CD4-positive, alpha-beta T cell treated with Interleukin-17A for 1 hour (primary cell): ENCODE measurements around the gene PKNOX2.

ENCODE experiments used
- DNase-seq: peaks from one replicate; pipeline ENCODE4 v3.0.0-alpha.2; 2020

PKNOX2 gene

DNA sequence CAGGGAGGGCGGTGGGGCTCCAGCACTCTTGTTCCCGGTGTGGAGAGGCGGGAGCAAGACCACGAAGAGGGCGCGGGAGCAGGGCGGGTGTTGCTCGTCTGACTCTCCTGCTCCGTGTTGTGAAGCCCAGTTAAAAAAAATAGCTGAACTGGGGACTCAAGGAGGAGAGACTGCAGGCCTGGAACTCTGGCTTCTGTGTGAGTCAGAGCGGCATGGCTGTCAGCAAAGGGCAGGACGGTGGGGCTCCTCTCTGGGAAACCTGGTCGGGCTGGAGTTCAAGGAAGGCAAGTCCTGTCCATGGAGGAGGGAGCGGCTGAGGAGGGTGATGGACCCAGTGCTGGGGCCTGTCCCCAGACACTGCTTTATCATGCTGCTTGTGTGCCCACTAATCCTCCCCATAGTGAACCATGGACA, 179.2 kb downstream of the PKNOX2 start:
- DNase-seq: no peak

DNA sequence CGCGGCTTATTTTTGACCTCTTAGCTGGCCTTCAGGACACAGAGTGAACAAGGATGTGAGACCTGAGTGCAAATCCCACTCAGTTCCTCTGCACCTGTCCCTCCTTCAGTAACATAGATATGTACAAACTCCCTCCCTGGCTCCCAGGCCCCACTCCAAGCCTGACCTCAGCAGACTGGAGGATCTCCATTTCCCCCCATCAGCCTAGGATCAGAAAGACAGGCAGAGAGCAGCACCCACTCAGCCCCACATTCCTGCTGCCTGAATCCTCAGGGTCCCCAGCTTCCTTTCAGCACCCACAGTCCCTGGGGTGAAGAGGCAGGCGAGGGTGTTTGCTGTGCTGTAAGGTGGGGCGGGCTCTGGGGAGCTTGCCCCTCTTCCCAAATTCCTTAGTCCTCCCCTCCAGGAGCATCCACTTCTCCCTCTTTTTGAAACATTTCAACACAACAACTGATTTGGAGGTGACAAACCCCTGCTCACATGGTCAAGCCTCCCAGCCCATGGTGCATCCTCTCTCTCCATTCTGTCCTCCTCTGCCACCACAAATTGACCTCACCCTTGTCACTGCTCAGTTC, 180.4 kb downstream of the PKNOX2 start:
- no peak for DNase-seq

DNA sequence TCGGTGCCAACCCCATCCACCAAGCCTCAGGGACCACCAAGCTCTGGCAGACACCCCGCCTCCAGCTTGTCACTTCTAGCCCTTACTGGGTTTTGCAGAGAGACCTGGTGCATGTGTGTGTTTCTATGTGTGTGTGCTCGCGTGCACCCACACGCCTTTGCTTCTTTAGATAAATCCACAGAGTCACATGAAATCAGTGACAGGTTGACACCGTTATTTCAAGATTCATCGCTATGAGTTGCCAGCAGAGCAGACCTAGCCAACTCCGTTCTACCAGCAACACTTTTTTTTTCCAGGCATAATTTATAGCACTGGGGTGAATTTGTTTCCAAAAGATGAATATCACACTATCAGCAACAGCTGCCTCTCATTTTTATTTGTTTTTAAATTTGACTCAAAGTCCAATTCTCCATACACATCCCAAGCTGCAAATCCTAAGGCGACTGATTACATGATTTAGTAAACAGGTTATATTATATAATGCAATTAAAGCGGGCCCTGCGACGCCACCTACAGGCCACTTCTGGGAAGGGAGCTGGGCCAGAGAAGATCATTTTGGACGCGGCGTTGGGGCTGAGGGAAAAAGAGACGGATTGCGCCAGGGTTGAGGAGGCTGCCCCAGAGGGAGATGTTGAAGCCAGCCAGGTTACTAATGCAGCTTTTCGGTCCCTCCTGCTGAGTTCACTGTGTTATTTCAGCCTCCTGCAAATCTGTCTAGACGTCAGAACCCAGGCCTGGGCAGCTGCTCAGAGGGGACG, 181.0 kb downstream of the PKNOX2 start:
- DNase-seq: peak; percentile 29

DNA sequence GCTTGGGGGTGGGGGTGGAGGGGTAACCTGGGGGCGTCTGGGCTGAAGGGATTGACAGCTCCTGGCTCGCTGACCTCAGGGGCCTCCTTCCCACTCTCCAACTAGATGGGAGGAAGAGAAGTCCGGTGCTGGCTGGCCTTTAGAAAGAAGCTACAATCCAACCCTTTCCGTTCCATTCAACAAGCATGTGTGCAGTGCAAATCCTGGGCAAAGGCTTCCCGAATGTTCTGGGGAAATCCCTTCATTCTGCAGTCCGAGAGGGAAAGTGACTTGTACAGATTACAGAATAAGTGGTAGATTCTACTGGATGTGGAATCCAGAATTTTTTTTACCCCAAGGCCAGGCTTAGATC, 181.6 kb downstream of the PKNOX2 start:
- no peak for DNase-seq

DNA sequence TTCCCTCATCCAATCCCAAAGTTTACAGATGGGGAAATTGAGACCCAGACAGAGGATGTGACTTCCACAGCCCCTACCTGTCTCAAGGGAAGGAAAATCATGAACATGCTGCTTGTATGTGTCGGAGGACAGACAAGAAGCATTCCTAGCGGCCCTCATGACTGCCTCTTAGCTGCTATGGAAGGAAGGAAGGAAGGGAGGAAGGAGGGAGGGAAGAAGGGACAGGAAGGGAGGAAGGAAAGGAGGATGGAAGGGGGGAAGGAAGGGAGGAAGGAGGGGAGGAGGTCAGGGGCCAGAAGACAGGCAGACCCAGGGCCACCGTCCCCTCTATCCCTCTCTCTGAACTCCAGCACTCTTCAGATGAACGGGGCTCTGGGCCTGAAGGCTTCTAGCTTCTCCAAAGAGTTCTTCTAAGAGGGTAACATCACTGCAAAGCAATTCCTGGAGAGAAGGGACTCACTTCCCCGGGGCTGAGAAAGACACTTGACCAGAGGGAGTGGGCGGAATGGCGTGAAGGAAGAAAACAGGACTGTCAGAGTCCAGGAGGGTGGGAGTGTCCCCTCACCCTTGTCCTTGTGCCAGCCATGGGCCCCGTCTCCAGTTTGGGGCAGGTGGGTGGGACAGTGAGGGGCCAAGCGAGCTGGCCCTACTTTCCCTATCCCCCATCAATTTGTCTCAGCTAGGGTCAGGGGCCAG, 182.2 kb downstream of the PKNOX2 start:
- no peak for DNase-seq

DNA sequence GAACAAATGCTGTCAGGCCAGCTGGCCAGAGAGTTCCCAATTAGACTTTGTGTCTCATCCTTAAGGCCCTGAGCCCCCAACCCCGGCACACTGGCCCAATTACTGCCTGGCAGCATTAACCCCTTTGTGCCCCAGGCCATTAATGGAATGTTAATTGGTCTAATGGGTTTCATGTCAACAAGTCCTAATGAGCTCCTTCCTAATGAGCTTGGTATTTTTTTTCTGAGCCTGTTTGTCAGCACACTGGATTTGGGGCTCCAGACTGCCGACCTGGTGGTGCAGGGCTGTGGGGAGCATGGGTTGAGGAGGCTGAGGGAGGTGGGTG, 182.7 kb downstream of the PKNOX2 start:
- no peak for DNase-seq

DNA sequence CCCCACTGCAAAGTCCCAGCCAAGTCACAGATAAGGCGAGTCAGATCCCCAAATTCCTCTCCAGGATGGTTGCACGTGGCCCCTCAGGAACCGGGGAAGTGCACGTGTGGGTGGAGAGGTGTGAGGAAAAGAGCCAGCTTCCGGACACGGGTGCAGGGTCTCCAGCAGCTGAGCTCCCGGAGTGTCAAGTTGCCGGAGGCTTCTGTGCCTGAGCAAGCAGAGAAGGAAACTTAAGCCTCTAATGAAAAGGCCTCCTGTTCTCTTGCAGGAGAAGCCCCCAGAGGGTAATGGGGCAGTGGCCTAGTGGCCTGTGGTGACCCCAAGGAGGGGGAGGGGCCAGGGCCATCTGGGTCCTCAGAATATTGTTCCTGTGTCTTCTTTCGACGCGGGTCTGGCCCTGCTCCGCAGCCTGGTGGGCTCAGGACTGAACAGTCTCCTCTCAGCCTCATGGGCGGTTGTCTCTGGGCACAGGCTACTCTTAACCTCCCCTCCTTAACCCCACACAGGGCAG, 183.6 kb downstream of the PKNOX2 start:
- no peak for DNase-seq

DNA sequence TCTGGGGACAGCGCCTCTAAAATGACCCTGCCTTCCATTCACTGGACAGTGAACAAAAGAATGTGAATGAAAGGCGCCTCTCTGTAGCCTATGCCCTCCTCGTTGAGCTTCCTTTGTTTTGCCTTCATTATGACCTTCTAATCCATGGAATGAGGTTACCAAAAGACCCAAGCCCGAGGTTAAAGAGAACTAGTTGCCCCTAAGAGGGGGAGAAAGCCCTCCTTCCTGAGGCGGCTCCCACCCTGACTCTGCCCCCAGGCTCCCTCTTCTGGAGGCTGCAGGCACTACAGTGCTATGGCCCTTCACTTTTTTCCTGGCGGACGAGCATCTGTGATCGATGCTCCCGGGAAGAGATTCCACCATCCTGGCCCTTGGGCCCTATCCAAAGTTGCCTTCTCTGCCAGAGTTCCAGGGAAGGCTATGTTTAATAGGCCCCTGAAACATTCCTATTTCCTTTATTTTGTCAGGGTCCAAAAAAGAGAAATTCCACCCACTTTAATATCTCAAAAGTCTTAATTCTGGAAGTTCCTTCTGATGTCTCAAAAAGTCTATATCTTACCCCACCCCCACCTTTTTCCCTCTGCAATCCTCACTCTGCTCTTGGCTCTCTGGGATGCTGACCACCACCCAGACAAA, 184.2 kb downstream of the PKNOX2 start:
- peak; percentile 24 for DNase-seq

DNA sequence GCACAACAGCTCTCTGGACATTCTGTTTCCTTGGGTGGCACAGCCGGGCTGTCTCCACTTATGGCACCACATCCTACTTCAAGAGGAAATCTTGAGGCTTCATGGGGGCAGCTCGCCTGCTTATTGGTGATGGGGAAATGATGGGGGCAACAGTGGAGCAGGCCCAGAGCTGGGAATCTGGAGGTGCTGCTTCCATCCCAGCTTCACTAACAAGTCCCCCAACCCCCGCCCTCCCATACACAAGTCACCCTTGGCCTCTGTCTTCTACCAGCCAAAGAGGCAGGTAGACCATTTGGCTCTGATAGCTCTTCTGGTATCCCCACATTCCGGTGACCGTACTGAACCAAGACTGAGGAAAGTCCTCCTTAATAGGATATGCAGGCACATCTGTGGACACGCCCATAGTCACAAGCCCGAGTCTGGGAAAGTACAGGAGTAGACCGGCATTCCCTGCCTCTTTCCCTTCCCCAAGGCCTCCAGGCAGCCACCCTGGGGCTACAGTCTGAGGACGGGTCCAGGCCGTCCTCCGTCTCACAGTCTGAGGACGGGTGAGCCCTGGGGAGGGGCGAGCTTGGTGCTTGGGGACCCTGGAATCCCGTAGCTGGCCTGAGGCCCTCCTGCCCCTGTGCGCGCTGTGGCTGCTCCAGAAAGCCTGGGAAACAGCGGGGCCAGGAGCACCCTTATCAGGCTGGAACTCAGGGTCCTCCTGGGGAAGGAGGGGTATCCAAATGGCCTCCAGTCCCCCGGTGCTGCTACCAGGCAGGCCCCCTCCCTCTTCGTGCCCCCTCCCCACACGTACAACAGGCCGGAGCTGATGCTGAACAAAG, 185.9 kb downstream of the PKNOX2 start:
- DNase-seq: no peak

DNA sequence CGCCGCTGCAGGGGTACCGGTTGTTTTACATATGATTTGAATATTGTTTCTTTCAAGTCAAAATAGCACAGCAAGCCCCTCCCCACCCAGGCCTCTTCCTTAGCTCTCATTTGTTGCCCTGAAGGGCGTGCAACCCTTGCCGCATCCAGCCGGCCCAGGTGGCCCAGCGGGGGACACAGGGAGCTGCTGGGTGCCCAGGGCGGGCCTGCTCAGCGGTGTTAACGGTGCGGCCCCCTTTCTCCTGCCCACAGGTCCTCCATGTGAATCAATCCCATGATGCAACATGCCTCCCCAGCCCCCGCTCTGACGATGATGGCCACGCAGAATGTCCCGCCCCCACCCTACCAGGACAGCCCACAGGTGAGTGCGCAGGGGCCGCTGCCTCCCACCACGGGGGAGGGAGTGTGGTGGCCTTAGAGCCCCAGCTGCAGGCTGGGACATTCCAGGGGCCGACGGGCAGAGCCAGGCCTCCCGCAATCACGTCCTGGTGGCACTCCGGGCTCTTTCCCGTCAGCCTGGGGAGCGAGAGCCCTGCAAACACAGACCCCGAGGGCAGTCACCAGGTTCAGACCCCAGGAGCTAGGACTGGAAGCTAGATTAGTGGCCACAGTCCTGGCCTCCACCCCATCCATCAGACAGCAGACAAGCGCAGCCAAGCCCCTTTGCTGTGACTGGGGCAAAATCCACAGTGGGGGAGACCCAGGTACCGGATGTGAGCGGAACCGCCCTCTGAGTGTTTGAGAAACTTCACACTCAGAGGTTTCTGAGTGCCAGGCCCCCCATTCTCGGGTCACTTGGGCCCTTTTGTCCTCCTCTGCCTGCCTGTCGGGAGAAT, 186.7 kb downstream of the PKNOX2 start:
- DNase-seq: no peak

DNA sequence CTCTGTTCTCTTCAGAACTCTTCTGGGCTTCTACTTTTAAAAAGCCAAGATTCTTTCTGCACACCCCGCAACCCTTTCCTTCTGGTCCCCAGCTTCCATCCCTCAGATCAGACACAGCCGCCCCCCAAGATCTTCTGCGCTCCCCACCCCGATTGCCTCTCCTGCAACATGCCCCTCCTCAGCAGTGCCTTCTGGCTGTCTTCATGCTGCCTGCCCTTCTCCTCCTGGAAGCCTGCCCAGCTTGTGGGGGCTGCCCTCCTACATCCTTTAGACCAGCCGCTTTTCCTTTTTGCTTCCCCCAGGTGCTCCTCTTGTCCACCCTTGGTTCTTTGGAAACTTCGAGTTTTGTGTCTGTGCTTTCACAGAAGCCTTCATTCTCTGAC, 187.3 kb downstream of the PKNOX2 start:
- DNase-seq: no peak

DNA sequence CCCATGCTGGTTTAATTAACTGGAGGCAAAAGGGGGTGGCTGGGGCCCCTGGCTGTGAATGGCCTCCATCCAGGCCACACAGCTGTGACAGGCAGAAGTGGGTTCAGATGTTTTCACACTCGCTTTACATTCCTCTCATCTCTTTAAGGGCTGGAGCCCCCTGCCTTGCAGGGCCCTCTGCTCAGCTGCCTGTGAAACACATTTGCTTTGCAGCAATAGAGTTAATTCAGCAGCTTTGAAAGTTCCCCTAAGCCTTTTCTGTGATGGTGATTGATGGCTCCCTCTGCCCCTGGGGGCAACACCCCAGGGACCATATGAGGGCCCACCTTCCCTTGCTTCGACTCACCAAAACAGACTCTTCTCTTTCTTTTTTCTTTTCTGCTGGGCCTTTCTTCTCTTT, 192.2 kb downstream of the PKNOX2 start:
- DNase-seq: no peak

DNA sequence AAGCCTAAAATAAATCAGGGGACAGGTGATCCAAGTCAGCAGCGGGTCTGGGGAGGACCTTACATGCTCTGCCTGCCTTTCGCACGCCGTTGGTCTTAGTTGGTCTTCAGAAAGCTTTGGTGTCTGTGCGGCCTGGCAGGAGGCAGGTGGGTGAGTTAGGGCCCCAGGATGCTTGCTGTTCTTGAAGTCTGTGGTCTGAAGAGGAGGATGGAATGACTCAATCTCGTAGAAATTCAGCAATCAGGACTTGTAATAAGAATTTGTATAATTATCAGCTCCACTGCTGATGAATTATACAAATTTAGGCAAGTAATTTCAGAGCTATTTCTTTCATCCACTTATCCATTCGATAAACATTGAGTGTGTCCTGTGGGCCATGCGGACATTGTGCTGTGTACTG, 193.0 kb downstream of the PKNOX2 start:
- DNase-seq: no peak

DNA sequence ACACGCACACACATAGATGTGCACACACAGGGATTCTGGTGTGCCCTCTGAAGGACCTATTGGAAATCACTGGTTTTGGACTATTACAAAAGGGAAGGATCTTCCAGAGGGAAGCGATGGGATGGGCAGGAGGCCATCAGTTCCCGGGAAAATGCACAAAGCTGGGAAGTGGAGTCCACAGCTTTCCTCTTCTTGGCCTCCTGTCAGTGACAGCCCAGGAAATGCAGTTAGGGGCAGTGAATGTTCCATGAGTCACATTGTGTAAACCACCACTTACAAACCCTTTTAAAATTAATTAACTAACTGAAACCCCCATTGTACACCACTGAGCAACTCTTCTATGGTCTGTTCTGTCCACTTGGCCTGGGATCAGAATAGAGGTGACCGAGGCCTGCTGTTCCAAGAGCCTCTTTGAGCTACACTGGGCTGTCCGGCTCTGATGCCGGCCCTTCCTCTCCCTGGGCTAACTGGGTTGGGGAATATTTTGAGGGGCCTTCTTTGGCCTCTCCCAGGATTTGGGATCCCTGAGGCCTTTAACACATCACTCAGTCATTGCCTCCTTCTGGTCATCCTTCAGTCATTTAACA, 193.8 kb downstream of the PKNOX2 start:
- no peak for DNase-seq

DNA sequence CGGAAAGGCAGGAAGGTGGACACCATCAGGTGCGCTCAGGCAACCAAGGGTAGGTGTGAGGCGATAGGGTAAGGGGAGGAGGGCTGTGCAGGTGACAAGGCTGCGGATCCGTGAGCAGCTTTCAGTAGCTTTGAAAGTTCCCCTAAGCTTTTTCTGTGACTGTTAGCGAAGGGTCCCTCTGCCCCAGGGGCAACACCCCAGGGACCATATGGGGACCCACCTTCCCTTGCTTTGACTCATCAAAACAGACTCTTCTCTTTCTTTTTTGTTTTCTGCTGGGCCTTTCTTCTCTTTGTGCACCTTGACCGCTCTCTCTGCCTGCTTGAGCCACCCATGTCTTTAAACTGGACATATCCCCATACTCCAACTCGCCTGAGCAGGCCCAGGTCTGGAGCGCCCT, 194.6 kb downstream of the PKNOX2 start:
- DNase-seq: no peak

DNA sequence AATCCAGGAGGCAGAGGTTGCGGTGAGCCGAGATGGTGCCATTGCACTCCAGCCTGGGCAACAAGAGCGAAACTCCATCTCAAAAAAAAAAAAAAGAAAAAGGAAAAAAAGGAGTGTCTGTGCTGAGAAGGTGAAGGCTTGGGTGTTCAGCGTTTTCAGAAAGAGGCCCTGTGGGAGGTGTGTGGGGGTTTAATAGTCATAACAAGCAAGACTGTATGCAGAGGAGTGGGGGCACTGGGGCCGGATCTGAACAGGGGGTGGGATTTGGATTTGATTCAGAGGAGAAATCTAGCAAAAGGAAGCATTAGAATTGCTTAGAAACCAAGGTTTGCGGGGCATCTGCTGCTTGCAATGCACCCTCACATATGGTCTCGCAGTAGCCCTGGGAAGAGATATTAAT, 195.5 kb downstream of the PKNOX2 start:
- no peak for DNase-seq

DNA sequence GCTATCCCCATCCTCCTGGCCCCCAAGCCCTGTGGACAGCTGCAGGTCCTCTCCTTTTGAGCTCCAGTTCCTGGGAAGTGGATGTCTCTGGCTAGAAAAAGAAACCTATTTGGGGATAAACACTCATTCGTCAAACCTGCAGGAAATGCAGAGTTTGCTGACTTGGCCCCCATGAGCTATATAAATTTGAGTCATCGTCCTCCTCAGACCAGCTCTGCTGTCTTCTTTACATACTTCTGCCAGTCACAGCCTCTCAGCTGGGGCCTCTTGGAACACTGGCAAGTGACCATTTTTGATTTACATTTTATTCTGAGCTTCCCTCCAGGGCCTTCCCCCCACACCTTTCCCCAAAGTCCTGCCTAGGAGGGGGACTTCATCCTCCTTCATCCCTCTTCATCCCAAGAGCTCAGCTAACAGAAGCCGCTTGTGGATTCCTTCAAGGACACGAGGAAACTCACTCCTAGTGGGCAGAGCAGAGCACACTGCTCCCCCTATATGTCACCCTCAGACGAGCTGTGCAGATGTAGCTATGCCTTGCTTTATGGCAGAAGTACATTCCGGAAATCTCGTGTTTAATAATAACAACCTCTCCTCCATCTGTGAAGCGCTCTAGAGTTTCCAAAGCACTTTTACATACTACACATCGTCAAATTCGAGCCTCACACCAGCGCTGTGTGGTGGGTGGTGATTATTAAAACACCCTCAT, 199.7 kb downstream of the PKNOX2 start:
- no peak for DNase-seq

DNA sequence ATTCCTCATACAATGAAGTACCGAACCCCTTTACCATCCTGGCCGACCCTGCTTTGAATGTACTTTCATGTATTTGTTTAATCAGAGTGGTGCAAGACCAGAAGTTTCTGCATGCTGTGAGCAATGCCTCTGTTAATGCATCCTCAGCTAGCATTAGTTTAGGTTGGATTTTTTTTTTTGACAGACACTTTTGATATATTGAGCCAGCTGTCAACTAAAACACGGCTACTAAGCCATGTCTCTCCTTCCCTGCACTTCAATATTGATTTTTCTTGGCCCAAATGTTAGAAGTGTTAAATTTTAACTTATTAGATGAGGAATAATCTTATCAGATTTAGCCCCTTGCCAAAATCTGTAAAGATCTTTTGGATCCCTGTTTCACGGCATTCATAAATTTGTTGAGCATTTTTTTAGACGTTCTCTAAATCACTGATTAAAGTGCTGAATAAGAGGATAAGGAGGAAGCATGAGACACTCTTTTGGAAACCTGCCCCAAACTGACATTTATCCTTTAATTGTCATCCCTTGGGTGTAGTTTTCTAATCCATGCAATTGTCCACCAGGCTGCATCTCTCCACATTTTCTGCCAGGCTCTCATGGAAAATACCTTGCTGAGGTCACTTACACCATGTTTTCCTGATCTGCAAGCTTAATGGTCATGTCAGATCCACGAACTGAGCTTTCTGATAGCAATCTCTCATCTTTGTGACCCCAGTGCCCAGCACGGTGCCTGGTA, 200.8 kb downstream of the PKNOX2 start:
- no peak for DNase-seq

DNA sequence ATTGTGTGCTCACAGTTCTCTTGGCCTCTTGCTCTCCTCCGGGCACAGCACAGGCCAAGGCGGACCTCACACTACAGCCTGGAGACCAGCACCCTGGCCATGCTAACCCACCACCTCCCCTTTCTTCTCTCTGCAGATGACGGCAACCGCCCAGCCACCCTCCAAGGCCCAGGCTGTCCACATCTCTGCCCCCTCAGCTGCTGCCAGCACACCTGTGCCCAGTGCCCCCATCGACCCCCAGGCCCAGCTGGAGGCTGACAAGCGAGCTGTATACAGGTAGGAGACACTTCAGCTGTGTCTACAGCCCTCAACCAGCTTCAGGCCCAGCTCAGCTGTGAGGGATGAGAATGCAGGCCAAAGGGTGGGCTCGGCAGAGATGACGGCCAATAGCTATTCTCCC, 203.2 kb downstream of the PKNOX2 start:
- DNase-seq: no peak

DNA sequence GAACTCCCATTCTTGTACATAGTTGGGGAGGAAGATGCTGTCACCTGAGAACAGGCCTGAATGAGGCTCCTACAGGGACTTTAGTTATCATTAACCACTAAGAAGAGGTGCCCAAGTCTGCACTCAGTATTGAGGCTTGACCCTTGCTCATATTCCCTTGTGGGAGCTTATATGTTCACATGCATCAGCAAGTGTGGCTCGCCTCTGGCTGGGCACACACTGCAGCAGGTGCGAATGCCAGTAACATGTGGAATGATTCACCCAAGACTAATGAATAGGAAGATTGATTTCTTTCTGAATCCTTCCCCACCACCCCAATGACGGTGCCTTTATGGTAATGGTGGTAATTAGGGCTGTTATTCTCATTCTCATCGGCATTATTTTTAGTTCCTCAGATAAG, 204.2 kb downstream of the PKNOX2 start:
- DNase-seq: no peak
